HFFc6 (cell line): ENCODE data around the gene MAPKBP1. TPM values are rescaled to one million over a fixed set of nuclear protein-coding genes. Genes with fewer than 3 reads are reported as not detected.

ENCODE experiments used
- DNase-seq: peaks from one replicate; pipeline ENCODE4 v3.0.0-alpha.2; 2018
- H3K27ac Mint-ChIP-seq: 2 replicates; pipeline ENCODE4 v1.8.0; 2020; ENCODE audit warnings: mild to moderate bottlenecking, mixed read lengths
- H3K27me3 Mint-ChIP-seq: 2 replicates; pipeline ENCODE4 v1.8.0; 2021; ENCODE audit warnings: mild to moderate bottlenecking, moderate library complexity, mixed read lengths; ENCODE audit not compliant: insufficient read depth
- H3K36me3 Mint-ChIP-seq: 2 replicates; pipeline ENCODE4 v1.8.0; 2021; ENCODE audit warnings: low read depth, mixed read lengths
- H3K4me1 Mint-ChIP-seq: 2 replicates; pipeline ENCODE4 v1.8.0; 2020; ENCODE audit warnings: low read depth, mixed read lengths
- H3K4me3 Mint-ChIP-seq: 2 replicates; pipeline ENCODE4 v1.8.0; 2020; ENCODE audit warnings: mild to moderate bottlenecking, moderate library complexity, mixed read lengths
- H3K9me3 Mint-ChIP-seq: 2 replicates; pipeline ENCODE4 v1.8.0; 2020; ENCODE audit warnings: mild to moderate bottlenecking, mixed read lengths
- CTCF ChIP-seq: fragments of 200-600 bp; sonication (generic); IDR thresholded peaks from 2 replicates; pipeline ENCODE4 v1.5.0; 2021; ENCODE audit warnings: antibody characterized with exemption, mild to moderate bottlenecking
- microRNA-seq: library from miRNA; unstranded; fragments of <30 nt; microRNA quantifications from one replicate; pipeline ENCODE4, GENCODE V29; 2019
- total RNA-seq, 6 experiments: library from RNA; stranded (reverse); fragmentation: NEBNext Ultra II Directional; extraction: Animal tissue kit (Norgen Biotek cat#: 25700); gene quantifications; 2 replicates in 1 of 6; 3 replicates in 5 of 6; pipeline ENCODE4 v1.2.3, GENCODE V29; 2021

MAPKBP1 gene
- total RNA-seq, 6 experiments from 2014 or later: 15.7 to 22.4 (median 18.1) TPM

- Mint-ChIP-seq H3K36me3 (no peaks in the 10 kb centered on the region), H3K4me3 (no peak overlapping the region), H3K27ac (no peak overlapping the region), H3K4me1 (peaks cover 12% of the 10 kb centered on the region), H3K9me3 (no peaks in the 10 kb centered on the region), H3K27me3 (peaks cover 11% of the 10 kb centered on the region)
- DNase-seq: no peak
- no peak for TF ChIP-seq CTCF
These were observed 98.0 kb downstream of the MAPKBP1 start for GRCh38 chr15:41872166-41872747.

- Mint-ChIP-seq H3K4me1 (peaks cover 12% of the 10 kb centered on the region), H3K27ac (no peak overlapping the region), H3K4me3 (no peak overlapping the region), H3K9me3 (no peaks in the 10 kb centered on the region), H3K36me3 (no peaks in the 10 kb centered on the region), H3K27me3 (peaks cover 11% of the 10 kb centered on the region)
- TF ChIP-seq CTCF: no peak
- no peak for DNase-seq
These were observed 99.4 kb downstream of the MAPKBP1 start for GRCh38 chr15:41873711-41874110.

- H3K27ac Mint-ChIP-seq: no peak overlapping the region
- peaks cover 12% of the 10 kb centered on the region for H3K4me1 Mint-ChIP-seq
- H3K4me3 Mint-ChIP-seq: no peak overlapping the region
- H3K27me3 Mint-ChIP-seq: peaks cover 15% of the 10 kb centered on the region
- no peak for DNase-seq
- H3K9me3 Mint-ChIP-seq: no peaks in the 10 kb centered on the region
- no peaks in the 10 kb centered on the region for H3K36me3 Mint-ChIP-seq
- no peak for TF ChIP-seq CTCF
These were observed 100.5 kb downstream of the MAPKBP1 start for GRCh38 chr15:41874736-41875135.

GRCh38 chr15:41876007-41876406, 101.7 kb downstream of the MAPKBP1 start:
- Mint-ChIP-seq H3K9me3 (no peaks in the 10 kb centered on the region), H3K4me3 (no peak overlapping the region), H3K36me3 (no peaks in the 10 kb centered on the region), H3K4me1 (peaks cover 4% of the 10 kb centered on the region), H3K27ac (no peak overlapping the region), H3K27me3 (peaks cover 17% of the 10 kb centered on the region)
- DNase-seq: no peak
- TF ChIP-seq CTCF: no peak

- no peak overlapping the region for H3K27ac Mint-ChIP-seq
- no peaks in the 10 kb centered on the region for H3K36me3 Mint-ChIP-seq
- no peaks in the 10 kb centered on the region for H3K4me1 Mint-ChIP-seq
- H3K9me3 Mint-ChIP-seq: no peaks in the 10 kb centered on the region
- no peak for TF ChIP-seq CTCF
- H3K4me3 Mint-ChIP-seq: no peak overlapping the region
- peaks cover 19% of the 10 kb centered on the region for H3K27me3 Mint-ChIP-seq
- DNase-seq: no peak
These were observed 102.4 kb downstream of the MAPKBP1 start for GRCh38 chr15:41876689-41877088.

Small RNA genes within 50 kb of the gene (microRNA-seq; reads per million reads assigned to microRNA genes)
- not detected for gene MIR4310

Other genes starting within 250 kb of the MAPKBP1 start
- 10 to 100 TPM; 27.3 to 39.4 (median 32.2) TPM for gene RPAP1, start 230.2 kb upstream of the MAPKBP1 start, total RNA-seq
- gene TYRO3, start 215.3 kb upstream of the MAPKBP1 start, total RNA-seq: 10 to 100 TPM; 16.6 to 27.6 (median 21.9) TPM
- 10 to 100 TPM; 11.8 to 16.6 (median 15.3) TPM for gene MGA, start 114.1 kb upstream of the MAPKBP1 start, total RNA-seq
- gene JMJD7, start 53.6 kb downstream of the MAPKBP1 start, total RNA-seq: 10 to 100 TPM in 1 of 6 experiments, 1 to 10 TPM in 5; 4.9 to 11.0 (median 8.2) TPM
- gene PLA2G4B, start 64.4 kb downstream of the MAPKBP1 start, total RNA-seq: 1 to 10 TPM; 1.6 to 3.0 (median 2.7) TPM
- gene SPTBN5, start 119.6 kb downstream of the MAPKBP1 start, total RNA-seq: under 1 TPM; 0.16 to 0.34 (median 0.24) TPM
- gene EHD4, start 198.1 kb downstream of the MAPKBP1 start, total RNA-seq: 10 to 100 TPM; 14.1 to 21.8 (median 18.1) TPM
- gene PLA2G4E, start 246.6 kb downstream of the MAPKBP1 start, total RNA-seq: not detected